ENCODE data around the gene ARID4B. TPM values are rescaled to one million over a fixed set of nuclear protein-coding genes. Genes with fewer than 3 reads are reported as not detected.

Gene ARID4B
- polyA plus RNA-seq, 1 donor from 2014 or later: 49.3 TPM

- Histone ChIP-seq H3K9ac (ENCODE audit: low read length) (no peak overlapping the region), H2AFZ (ENCODE audit: low read depth, low read length) (no peak overlapping the region), H3K4me2 (ENCODE audit: low read length) (no peak overlapping the region), H3K9me3 (ENCODE audit: low read length) (peaks cover 3% of the 10 kb centered on the region), H3K4me3 (ENCODE audit: low read length) (no peak overlapping the region), H3K27me3 (ENCODE audit: insufficient read depth, low read depth, low read length) (no peaks in the 10 kb centered on the region), H3K36me3 (ENCODE audit: insufficient read depth, low read length) (no peaks in the 10 kb centered on the region), H3K79me2 (replicated peaks; ENCODE audit: insufficient read depth, low read length) (peaks cover 96% of the 10 kb centered on the region), H4K20me1 (ENCODE audit: insufficient read depth) (peaks cover 9% of the 10 kb centered on the region), H3F3A (ENCODE audit: insufficient read depth, low read length, poor library complexity, severe bottlenecking) (peaks cover 3% of the 10 kb centered on the region), H3K9me2 (ENCODE audit: insufficient read depth, low read length) (no peaks in the 10 kb centered on the region), H3K27ac (ENCODE audit: low read length) (no peak overlapping the region)
- TF ChIP-seq CTCF (IDR thresholded peaks at IDR 0.05; ENCODE audit: poor library complexity, severe bottlenecking) (no peak), RAD21 (conservative IDR thresholded peaks at IDR 0.05) (no peak), EP300 (conservative IDR thresholded peaks at IDR 0.05; ENCODE audit: poor library complexity, severe bottlenecking) (no peak), TAF1 (IDR thresholded peaks at IDR 0.05; ENCODE audit: low read depth) (no peak), SMC3 (conservative IDR thresholded peaks at IDR 0.05; ENCODE audit: poor library complexity) (no peak), POLR2AphosphoS5 (IDR thresholded peaks at IDR 0.05) (no peak), MXI1 (conservative IDR thresholded peaks at IDR 0.05; ENCODE audit: poor library complexity, severe bottlenecking) (no peak), EZH2 (IDR thresholded peaks at IDR 0.05; ENCODE audit: borderline replicate concordance, insufficient read depth, low read length, poor library complexity, severe bottlenecking) (no peak)
- TF ChIP-seq, protein P1, sequence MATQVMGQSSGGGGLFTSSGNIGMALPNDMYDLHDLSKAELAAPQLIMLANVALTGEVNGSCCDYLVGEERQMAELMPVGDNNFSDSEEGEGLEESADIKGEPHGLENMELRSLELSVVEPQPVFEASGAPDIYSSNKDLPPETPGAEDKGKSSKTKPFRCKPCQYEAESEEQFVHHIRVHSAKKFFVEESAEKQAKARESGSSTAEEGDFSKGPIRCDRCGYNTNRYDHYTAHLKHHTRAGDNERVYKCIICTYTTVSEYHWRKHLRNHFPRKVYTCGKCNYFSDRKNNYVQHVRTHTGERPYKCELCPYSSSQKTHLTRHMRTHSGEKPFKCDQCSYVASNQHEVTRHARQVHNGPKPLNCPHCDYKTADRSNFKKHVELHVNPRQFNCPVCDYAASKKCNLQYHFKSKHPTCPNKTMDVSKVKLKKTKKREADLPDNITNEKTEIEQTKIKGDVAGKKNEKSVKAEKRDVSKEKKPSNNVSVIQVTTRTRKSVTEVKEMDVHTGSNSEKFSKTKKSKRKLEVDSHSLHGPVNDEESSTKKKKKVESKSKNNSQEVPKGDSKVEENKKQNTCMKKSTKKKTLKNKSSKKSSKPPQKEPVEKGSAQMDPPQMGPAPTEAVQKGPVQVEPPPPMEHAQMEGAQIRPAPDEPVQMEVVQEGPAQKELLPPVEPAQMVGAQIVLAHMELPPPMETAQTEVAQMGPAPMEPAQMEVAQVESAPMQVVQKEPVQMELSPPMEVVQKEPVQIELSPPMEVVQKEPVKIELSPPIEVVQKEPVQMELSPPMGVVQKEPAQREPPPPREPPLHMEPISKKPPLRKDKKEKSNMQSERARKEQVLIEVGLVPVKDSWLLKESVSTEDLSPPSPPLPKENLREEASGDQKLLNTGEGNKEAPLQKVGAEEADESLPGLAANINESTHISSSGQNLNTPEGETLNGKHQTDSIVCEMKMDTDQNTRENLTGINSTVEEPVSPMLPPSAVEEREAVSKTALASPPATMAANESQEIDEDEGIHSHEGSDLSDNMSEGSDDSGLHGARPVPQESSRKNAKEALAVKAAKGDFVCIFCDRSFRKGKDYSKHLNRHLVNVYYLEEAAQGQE (IDR thresholded peaks at IDR 0.05; ENCODE audit: borderline replicate concordance): no peak
These were observed 34.5 kb downstream of the ARID4B start for GRCh38 chr1:235293322-235293942.

GRCh38 chr1:235292790-235293189, 35.2 kb downstream of the ARID4B start:
- peaks cover 9% of the 10 kb centered on the region for H4K20me1 ChIP-seq (ENCODE audit: insufficient read depth)
- H3K4me3 ChIP-seq (ENCODE audit: low read length): no peak overlapping the region
- peaks cover 3% of the 10 kb centered on the region for H3K9me3 ChIP-seq (ENCODE audit: low read length)

More at GRCh38 chr1:235292790-235293189, 35.2 kb downstream of the ARID4B start:
- Histone ChIP-seq H2AFZ (ENCODE audit: low read depth, low read length) (no peak overlapping the region), H3K27me3 (ENCODE audit: insufficient read depth, low read depth, low read length) (no peaks in the 10 kb centered on the region), H3K79me2 (replicated peaks; ENCODE audit: insufficient read depth, low read length) (peaks cover 96% of the 10 kb centered on the region), H3F3A (ENCODE audit: insufficient read depth, low read length, poor library complexity, severe bottlenecking) (peaks cover 3% of the 10 kb centered on the region), H3K36me3 (ENCODE audit: insufficient read depth, low read length) (no peaks in the 10 kb centered on the region), H3K4me2 (ENCODE audit: low read length) (no peak overlapping the region), H3K9ac (ENCODE audit: low read length) (no peak overlapping the region), H3K9me2 (ENCODE audit: insufficient read depth, low read length) (no peaks in the 10 kb centered on the region), H3K27ac (ENCODE audit: low read length) (no peak overlapping the region)
- TF ChIP-seq MXI1 (conservative IDR thresholded peaks at IDR 0.05; ENCODE audit: poor library complexity, severe bottlenecking) (no peak), SMC3 (conservative IDR thresholded peaks at IDR 0.05; ENCODE audit: poor library complexity) (no peak), RAD21 (conservative IDR thresholded peaks at IDR 0.05) (no peak), CTCF (IDR thresholded peaks at IDR 0.05; ENCODE audit: poor library complexity, severe bottlenecking) (no peak), TAF1 (IDR thresholded peaks at IDR 0.05; ENCODE audit: low read depth) (no peak), EZH2 (IDR thresholded peaks at IDR 0.05; ENCODE audit: borderline replicate concordance, insufficient read depth, low read length, poor library complexity, severe bottlenecking) (no peak), POLR2AphosphoS5 (IDR thresholded peaks at IDR 0.05) (no peak), EP300 (conservative IDR thresholded peaks at IDR 0.05; ENCODE audit: poor library complexity, severe bottlenecking) (no peak)
- TF ChIP-seq, protein P1 (IDR thresholded peaks at IDR 0.05; ENCODE audit: borderline replicate concordance): no peak

Data from neural cell (in vitro differentiated cells).